HEK293T (cell line): ENCODE measurements around the gene SLC7A10.

ENCODE experiments used
- BHLHE40 ChIP-seq: fragments of 450-650 bp; IDR thresholded peaks from 2 replicates; pipeline ENCODE4 v1.6.1; 2016; ENCODE audit warnings: mild to moderate bottlenecking, moderate library complexity, borderline replicate concordance
- NFRKB ChIP-seq: fragments of 450-650 bp; IDR thresholded peaks from 2 replicates; pipeline ENCODE4 v1.6.1; 2016; ENCODE audit warnings: mild to moderate bottlenecking, moderate library complexity

- no peak for TF ChIP-seq NFRKB
- TF ChIP-seq BHLHE40 = no peak
Observed at GRCh38 chr19:33187183-33187540, 38.5 kb downstream of the SLC7A10 start.
